Hepatocyte (in vitro differentiated cells): ENCODE measurements around the gene PITPNC1. TPM values are rescaled to one million over a fixed set of nuclear protein-coding genes. Genes with fewer than 3 reads are reported as not detected.

Experiments
- DNase-seq: peaks from one replicate; pipeline ENCODE4 v3.0.0-alpha.2; 2016; ENCODE audit warnings: low spot score
- H2AFZ ChIP-seq: fragments of 200-600 bp; sonication (generic); 2 replicates; pipeline ENCODE4 v1.6.0; 2016; ENCODE audit warnings: antibody characterized with exemption, mild to moderate bottlenecking
- H3K27ac ChIP-seq: fragments of 200-600 bp; sonication (generic); 2 replicates; pipeline ENCODE4 v1.5.1; 2016; ENCODE audit warnings: mild to moderate bottlenecking
- H3K27me3 ChIP-seq: fragments of 200-600 bp; sonication (generic); 2 replicates; pipeline ENCODE4 v1.6.1; 2016
- H3K36me3 ChIP-seq: fragments of 200-600 bp; sonication (generic); replicated peaks from 2 replicates; pipeline ENCODE4 v1.5.1; 2016; ENCODE audit warnings: low read depth; ENCODE audit not compliant: insufficient read depth
- H3K4me1 ChIP-seq: fragments of 200-600 bp; sonication (generic); 2 replicates; pipeline ENCODE4 v1.5.1; 2016; ENCODE audit warnings: mild to moderate bottlenecking, moderate library complexity; ENCODE audit not compliant: insufficient read depth
- H3K4me2 ChIP-seq: fragments of 200-600 bp; sonication (generic); 2 replicates; pipeline ENCODE4 v1.6.0; 2016
- H3K4me3 ChIP-seq: fragments of 200-600 bp; sonication (generic); 2 replicates; pipeline ENCODE4 v1.5.1; 2016; ENCODE audit warnings: mild to moderate bottlenecking
- H3K79me2 ChIP-seq: fragments of 200-600 bp; sonication (generic); 2 replicates; pipeline ENCODE4 v1.6.0; 2017; ENCODE audit warnings: mild to moderate bottlenecking
- H3K9me2 ChIP-seq: fragments of 200-600 bp; sonication (generic); replicated peaks from 2 replicates; pipeline ENCODE4 v1.6.0; 2017; ENCODE audit warnings: mild to moderate bottlenecking; ENCODE audit not compliant: insufficient read depth
- H3K9me3 ChIP-seq: fragments of 200-600 bp; sonication (generic); 2 replicates; pipeline ENCODE4 v1.5.1; 2016; ENCODE audit warnings: low read depth, mild to moderate bottlenecking
- H4K20me1 ChIP-seq: fragments of 200-600 bp; sonication (generic); 2 replicates; pipeline ENCODE4 v1.6.0; 2016; ENCODE audit warnings: mild to moderate bottlenecking; ENCODE audit not compliant: insufficient read depth, poor library complexity, severe bottlenecking
- EZH2 ChIP-seq: fragments of 200-600 bp; sonication (generic); IDR thresholded peaks from 2 replicates; pipeline ENCODE4 v1.6.1; 2016; ENCODE audit warnings: antibody characterized with exemption, mild to moderate bottlenecking, borderline replicate concordance
- EZH2phosphoT487 ChIP-seq: fragments of 200-600 bp; sonication (generic); IDR thresholded peaks from one replicate; pipeline ENCODE4 v1.6.1; 2018; ENCODE audit warnings: antibody characterized with exemption, mild to moderate bottlenecking, low read depth, moderate library complexity; ENCODE audit not compliant: unreplicated experiment, severe bottlenecking
- WGBS: methylation state at CpG from one replicate; pipeline ENCODE4 v1.1.6; 2016; ENCODE audit warnings: low lambda C conversion rate; ENCODE audit errors: missing lambda C conversion rate; 5-methylcytosine and 5-hydroxymethylcytosine counted together
- polyA plus RNA-seq: library from polyadenylated mRNA; unstranded; fragments of >200 nt; fragmentation: Nextera tagmentation; extraction: Ambion mirVana; gene quantifications from 2 replicates; pipeline ENCODE4 v1.2.1, GENCODE V29; 2016
- total RNA-seq: library from RNA; depleted of rRNA; stranded (reverse); fragments of >200 nt; gene quantifications from 2 replicates; pipeline ENCODE4 v1.2.3, GENCODE V29; 2014
- TF ChIP-seq, protein P1 (sequence below): fragments of 200-600 bp; sonication (generic); IDR thresholded peaks from 2 replicates; pipeline ENCODE4 v1.5.1; 2016; ENCODE audit warnings: antibody characterized with exemption, mild to moderate bottlenecking; ENCODE audit not compliant: poor library complexity

Gene PITPNC1
- total and polyA plus RNA-seq, 2 experiments from 2014 or later, result 4.6 to 8.1 TPM

GRCh38 chr17:67582673-67583081, 205.6 kb downstream of the PITPNC1 start:
- no peaks in the 10 kb centered on the region for H3K9me3 ChIP-seq
- no peaks in the 10 kb centered on the region for H3K27me3 ChIP-seq
- no peak overlapping the region for H3K27ac ChIP-seq
- no peaks in the 10 kb centered on the region for H3K4me1 ChIP-seq
- H3K79me2 ChIP-seq, result no peaks in the 10 kb centered on the region
- H4K20me1 ChIP-seq, result no peaks in the 10 kb centered on the region
- WGBS, result 85% methylated on average over 6 of the region's 6 CpGs
- H3K36me3 ChIP-seq, result no peaks in the 10 kb centered on the region
- H3K4me3 ChIP-seq, result no peak overlapping the region
- H3K9me2 ChIP-seq, result no peaks in the 10 kb centered on the region
- TF ChIP-seq EZH2 (no peak), EZH2phosphoT487 (no peak)
- DNase-seq, result no peak
- no peak overlapping the region for H2AFZ ChIP-seq
- no peak overlapping the region for H3K4me2 ChIP-seq

GRCh38 chr17:67585077-67585602, 208.1 kb downstream of the PITPNC1 start:
- H3K36me3 ChIP-seq, result no peaks in the 10 kb centered on the region
- H4K20me1 ChIP-seq, result no peaks in the 10 kb centered on the region
- no peaks in the 10 kb centered on the region for H3K4me1 ChIP-seq
- no peak for TF ChIP-seq EZH2
- TF ChIP-seq, protein P1, sequence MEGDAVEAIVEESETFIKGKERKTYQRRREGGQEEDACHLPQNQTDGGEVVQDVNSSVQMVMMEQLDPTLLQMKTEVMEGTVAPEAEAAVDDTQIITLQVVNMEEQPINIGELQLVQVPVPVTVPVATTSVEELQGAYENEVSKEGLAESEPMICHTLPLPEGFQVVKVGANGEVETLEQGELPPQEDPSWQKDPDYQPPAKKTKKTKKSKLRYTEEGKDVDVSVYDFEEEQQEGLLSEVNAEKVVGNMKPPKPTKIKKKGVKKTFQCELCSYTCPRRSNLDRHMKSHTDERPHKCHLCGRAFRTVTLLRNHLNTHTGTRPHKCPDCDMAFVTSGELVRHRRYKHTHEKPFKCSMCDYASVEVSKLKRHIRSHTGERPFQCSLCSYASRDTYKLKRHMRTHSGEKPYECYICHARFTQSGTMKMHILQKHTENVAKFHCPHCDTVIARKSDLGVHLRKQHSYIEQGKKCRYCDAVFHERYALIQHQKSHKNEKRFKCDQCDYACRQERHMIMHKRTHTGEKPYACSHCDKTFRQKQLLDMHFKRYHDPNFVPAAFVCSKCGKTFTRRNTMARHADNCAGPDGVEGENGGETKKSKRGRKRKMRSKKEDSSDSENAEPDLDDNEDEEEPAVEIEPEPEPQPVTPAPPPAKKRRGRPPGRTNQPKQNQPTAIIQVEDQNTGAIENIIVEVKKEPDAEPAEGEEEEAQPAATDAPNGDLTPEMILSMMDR, result no peak
- no peak for TF ChIP-seq EZH2phosphoT487
- H2AFZ ChIP-seq, result no peak overlapping the region
- DNase-seq, result peak; percentile 44
- no peak overlapping the region for H3K4me3 ChIP-seq
- no peaks in the 10 kb centered on the region for H3K27me3 ChIP-seq
- no peaks in the 10 kb centered on the region for H3K79me2 ChIP-seq
- H3K27ac ChIP-seq, result peak overlapping the region; percentile 23
- H3K4me2 ChIP-seq, result no peak overlapping the region
- WGBS, result 54% methylated on average over 4 of the region's 4 CpGs
- no peaks in the 10 kb centered on the region for H3K9me2 ChIP-seq
- H3K9me3 ChIP-seq, result no peaks in the 10 kb centered on the region

- no peak overlapping the region for H3K27ac ChIP-seq
- H3K79me2 ChIP-seq, result no peaks in the 10 kb centered on the region
- no peak overlapping the region for H3K4me3 ChIP-seq
- DNase-seq, result no peak
- no peaks in the 10 kb centered on the region for H3K36me3 ChIP-seq
- H3K9me3 ChIP-seq, result no peaks in the 10 kb centered on the region
- H3K4me2 ChIP-seq, result no peak overlapping the region
- H3K4me1 ChIP-seq, result no peaks in the 10 kb centered on the region
- H3K27me3 ChIP-seq, result no peaks in the 10 kb centered on the region
- H2AFZ ChIP-seq, result no peak overlapping the region
- TF ChIP-seq EZH2phosphoT487 (no peak), EZH2 (no peak)
- TF ChIP-seq, protein P1, result no peak
- H4K20me1 ChIP-seq, result no peaks in the 10 kb centered on the region
- 92% methylated on average over 9 of the region's 9 CpGs for WGBS
- H3K9me2 ChIP-seq, result no peaks in the 10 kb centered on the region
Observed at GRCh38 chr17:67588326-67588725, 211.2 kb downstream of the PITPNC1 start.

- no peak overlapping the region for H3K27ac ChIP-seq
- H3K27me3 ChIP-seq, result no peaks in the 10 kb centered on the region
- H3K9me2 ChIP-seq, result no peaks in the 10 kb centered on the region
- peak; percentile 28 for DNase-seq
- no peak overlapping the region for H2AFZ ChIP-seq
- no peaks in the 10 kb centered on the region for H4K20me1 ChIP-seq
- H3K36me3 ChIP-seq, result no peaks in the 10 kb centered on the region
- H3K4me1 ChIP-seq, result no peaks in the 10 kb centered on the region
- H3K9me3 ChIP-seq, result no peaks in the 10 kb centered on the region
- TF ChIP-seq, protein P1, result no peak
- TF ChIP-seq EZH2phosphoT487 (no peak), EZH2 (no peak)
- no peaks in the 10 kb centered on the region for H3K79me2 ChIP-seq
- 77% methylated on average over 7 of the region's 7 CpGs for WGBS
- no peak overlapping the region for H3K4me2 ChIP-seq
- no peak overlapping the region for H3K4me3 ChIP-seq
Observed at GRCh38 chr17:67594115-67594880, 217.2 kb downstream of the PITPNC1 start.
